Measurements from ENCODE around the gene CGB2. TPM values are rescaled to one million over a fixed set of nuclear protein-coding genes. Genes with fewer than 3 reads are reported as not detected.
"Not testable (repeated sequence)": the region's sequence is repeated elsewhere in the genome, so short reads cannot be mapped to it uniquely, and the experiment has no call there.

CGB2 gene
- total and polyA plus RNA-seq, 2 donors from 2014 or later, result not detected

DNA sequence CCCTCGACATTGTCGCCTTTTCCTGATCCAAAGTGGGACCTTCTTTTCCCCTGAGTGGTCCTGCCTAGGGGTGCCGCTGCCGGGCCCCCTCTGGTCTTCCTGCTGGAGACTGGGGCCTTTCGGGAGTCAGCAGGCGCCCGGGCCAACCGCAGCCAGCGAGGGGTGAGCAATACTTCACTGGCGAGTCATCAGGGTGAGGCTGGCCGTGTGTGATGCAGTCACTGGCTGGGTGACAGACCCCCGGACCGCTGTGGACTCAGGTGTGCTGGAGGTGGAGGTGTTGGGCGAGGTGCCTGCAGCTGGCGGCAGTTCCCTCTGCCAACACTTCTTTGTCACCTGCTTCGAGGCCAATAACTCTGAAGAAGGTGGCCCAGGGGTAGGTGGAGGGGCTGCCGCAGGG is 10.5 kb downstream of the CGB2 start:
- DNase-seq (no peak), FAIRE-seq (no peak)
- no peaks in the 10 kb centered on the region for H3K27me3 ChIP-seq (ENCODE audit: control insufficient read depth, insufficient read depth, low read length)
- H3K27ac ChIP-seq (ENCODE audit: low read depth in 2 of 2, low read length in 2 of 2), result no peak overlapping the region
- H3K9ac ChIP-seq (ENCODE audit: low read length in 3 of 3), result no peak overlapping the region
- no peak for TF ChIP-seq CTCF (IDR thresholded peaks at IDR 0.05; ENCODE audit: borderline replicate concordance, extremely low read depth, insufficient read depth)
- no peaks in the 10 kb centered on the region for H3K4me1 ChIP-seq (ENCODE audit: control insufficient read depth in 2 of 3, insufficient read depth in 2 of 3, low read depth in 1 of 3, low read length in 3 of 3)
- intact Hi-C loops (cut with DNase I), result no loop called here
- H3K9me3 ChIP-seq (ENCODE audit: control insufficient read depth in 2 of 3, insufficient read depth in 1 of 3, low read length in 3 of 3), result no peaks in the 10 kb centered on the region
- H3K36me3 ChIP-seq (ENCODE audit: control insufficient read depth in 2 of 3, insufficient read depth in 3 of 3, low read length in 3 of 3), result no peaks in the 10 kb centered on the region
- H3K4me3 ChIP-seq (ENCODE audit: low read length in 3 of 3), result no peak overlapping the region

DNA sequence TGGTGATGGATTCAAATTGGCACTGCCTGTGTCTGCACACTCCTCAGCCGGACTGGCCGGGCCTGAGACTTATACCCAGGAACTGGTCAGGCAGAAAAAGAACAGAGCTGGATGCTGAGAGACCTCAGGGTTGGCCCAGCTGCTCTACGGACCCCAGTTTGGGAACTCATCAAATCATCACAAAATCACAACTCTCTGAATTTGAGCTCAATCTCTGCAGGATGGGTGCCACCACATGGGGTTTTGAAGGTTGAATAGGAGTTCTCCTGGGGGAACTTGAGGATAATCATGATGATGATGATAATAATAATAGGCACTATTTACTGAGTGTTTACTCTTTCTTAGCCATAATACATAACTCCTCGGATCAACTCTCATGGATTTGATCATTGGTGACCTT is 11.0 kb downstream of the CGB2 start:
- H3K27me3 ChIP-seq (ENCODE audit: control insufficient read depth, insufficient read depth, low read length); H3K4me3 ChIP-seq (ENCODE audit: low read length in 3 of 3); intact Hi-C loops (cut with DNase I); DNase-seq; H3K36me3 ChIP-seq (ENCODE audit: control insufficient read depth in 2 of 3, insufficient read depth in 3 of 3, low read length in 3 of 3); H3K9me3 ChIP-seq (ENCODE audit: control insufficient read depth in 2 of 3, insufficient read depth in 1 of 3, low read length in 3 of 3); H3K27ac ChIP-seq (ENCODE audit: low read depth in 2 of 2, low read length in 2 of 2); H3K4me1 ChIP-seq (ENCODE audit: control insufficient read depth in 2 of 3, insufficient read depth in 2 of 3, low read depth in 1 of 3, low read length in 3 of 3); FAIRE-seq; H3K9ac ChIP-seq (ENCODE audit: low read length in 3 of 3): not testable (repeated sequence)

GRCh38 chr19:49043548-49043947 is 11.9 kb downstream of the CGB2 start, which contains the start of gene CGB5:
TSS of gene CGB5 (plus strand) at chr19:49043848. CDS start at chr19:49044210, 362 bp downstream.
- H3K36me3 ChIP-seq (ENCODE audit: control insufficient read depth in 2 of 3, insufficient read depth in 3 of 3, low read length in 3 of 3); H3K9me3 ChIP-seq (ENCODE audit: control insufficient read depth in 2 of 3, insufficient read depth in 1 of 3, low read length in 3 of 3); H3K4me3 ChIP-seq (ENCODE audit: low read length in 3 of 3); DNase-seq; FAIRE-seq; H3K9ac ChIP-seq (ENCODE audit: low read length in 3 of 3); H3K4me1 ChIP-seq (ENCODE audit: control insufficient read depth in 2 of 3, insufficient read depth in 2 of 3, low read depth in 1 of 3, low read length in 3 of 3); H3K27ac ChIP-seq (ENCODE audit: low read depth in 2 of 2, low read length in 2 of 2); intact Hi-C loops (cut with DNase I); H3K27me3 ChIP-seq (ENCODE audit: control insufficient read depth, insufficient read depth, low read length): not testable (repeated sequence)

GRCh38 chr19:49049011-49049410 is 17.3 kb downstream of the CGB2 start, which contains the start of gene CGB8:
TSS of gene CGB8 (minus strand) at chr19:49049111. CDS start at chr19:49048739, 372 bp downstream.
- H3K36me3 ChIP-seq (ENCODE audit: control insufficient read depth in 2 of 3, insufficient read depth in 3 of 3, low read length in 3 of 3); FAIRE-seq; H3K4me1 ChIP-seq (ENCODE audit: control insufficient read depth in 2 of 3, insufficient read depth in 2 of 3, low read depth in 1 of 3, low read length in 3 of 3); intact Hi-C loops (cut with DNase I); H3K9me3 ChIP-seq (ENCODE audit: control insufficient read depth in 2 of 3, insufficient read depth in 1 of 3, low read length in 3 of 3); H3K27ac ChIP-seq (ENCODE audit: low read depth in 2 of 2, low read length in 2 of 2); H3K4me3 ChIP-seq (ENCODE audit: low read length in 3 of 3); H3K9ac ChIP-seq (ENCODE audit: low read length in 3 of 3); H3K27me3 ChIP-seq (ENCODE audit: control insufficient read depth, insufficient read depth, low read length); DNase-seq: not testable (repeated sequence)

DNA sequence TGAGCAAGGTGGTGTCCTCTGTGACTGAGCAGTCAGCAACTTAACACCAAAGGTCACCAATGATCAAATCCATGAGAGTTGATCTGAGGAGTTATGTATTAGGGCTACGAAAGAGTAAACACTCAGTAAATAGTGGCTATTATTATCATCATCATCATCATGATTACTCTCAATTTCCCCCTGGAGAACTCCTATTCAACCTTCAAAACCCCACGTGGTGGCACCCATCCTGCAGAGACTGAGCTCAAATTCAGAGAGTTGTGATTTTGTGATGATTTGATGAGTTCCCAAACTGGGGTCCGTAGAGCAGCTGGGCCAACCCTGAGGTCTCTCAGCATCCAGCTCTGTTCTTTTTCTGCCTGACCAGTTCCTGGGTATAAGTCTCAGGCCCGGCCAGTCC is 18.1 kb downstream of the CGB2 start:
- DNase-seq; FAIRE-seq; H3K27me3 ChIP-seq (ENCODE audit: control insufficient read depth, insufficient read depth, low read length); H3K9me3 ChIP-seq (ENCODE audit: control insufficient read depth in 2 of 3, insufficient read depth in 1 of 3, low read length in 3 of 3); H3K4me1 ChIP-seq (ENCODE audit: control insufficient read depth in 2 of 3, insufficient read depth in 2 of 3, low read depth in 1 of 3, low read length in 3 of 3); H3K4me3 ChIP-seq (ENCODE audit: low read length in 3 of 3); H3K9ac ChIP-seq (ENCODE audit: low read length in 3 of 3); H3K36me3 ChIP-seq (ENCODE audit: control insufficient read depth in 2 of 3, insufficient read depth in 3 of 3, low read length in 3 of 3); intact Hi-C loops (cut with DNase I); H3K27ac ChIP-seq (ENCODE audit: low read depth in 2 of 2, low read length in 2 of 2): not testable (repeated sequence)

DNA sequence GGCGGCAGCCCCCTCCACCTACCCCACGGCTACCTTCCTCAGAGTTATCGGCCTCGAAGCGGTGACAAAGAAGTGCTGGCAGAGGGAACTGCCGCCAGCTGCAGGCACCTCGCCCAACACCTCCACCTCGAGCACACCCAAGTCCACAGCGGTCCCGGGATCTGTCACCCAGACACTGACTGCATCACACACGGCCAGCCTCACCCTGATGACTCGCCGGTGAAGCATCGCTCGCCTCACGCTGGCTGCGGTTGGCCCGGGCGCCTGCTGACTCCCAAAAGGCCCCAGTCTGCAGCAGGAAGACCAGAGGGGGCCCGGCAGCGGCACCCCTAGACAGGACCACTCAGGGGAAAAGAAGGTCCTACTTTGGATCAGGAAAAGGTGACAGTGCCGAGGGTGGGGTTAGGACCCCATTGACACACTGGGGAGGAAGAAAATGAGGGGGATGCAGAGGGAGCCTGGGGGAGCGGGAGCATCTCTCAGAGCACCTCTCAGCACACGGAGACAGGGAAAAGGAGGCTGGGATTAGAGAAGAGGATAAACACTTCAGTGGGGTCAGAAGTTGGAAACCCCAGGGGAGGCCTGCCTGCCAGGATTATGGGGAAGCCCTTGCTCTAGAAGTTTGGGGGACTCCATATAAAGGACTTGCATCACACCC is 18.8 kb downstream of the CGB2 start:
- not testable (repeated sequence) for FAIRE-seq; H3K27me3 ChIP-seq (ENCODE audit: control insufficient read depth, insufficient read depth, low read length)

More for the DNA sequence above, 18.8 kb downstream of the CGB2 start:
- H3K27ac ChIP-seq (ENCODE audit: low read depth in 2 of 2, low read length in 2 of 2); DNase-seq; H3K9ac ChIP-seq (ENCODE audit: low read length in 3 of 3); intact Hi-C loops (cut with DNase I); H3K4me3 ChIP-seq (ENCODE audit: low read length in 3 of 3); H3K36me3 ChIP-seq (ENCODE audit: control insufficient read depth in 2 of 3, insufficient read depth in 3 of 3, low read length in 3 of 3); H3K9me3 ChIP-seq (ENCODE audit: control insufficient read depth in 2 of 3, insufficient read depth in 1 of 3, low read length in 3 of 3); H3K4me1 ChIP-seq (ENCODE audit: control insufficient read depth in 2 of 3, insufficient read depth in 2 of 3, low read depth in 1 of 3, low read length in 3 of 3): not testable (repeated sequence)

All from kidney (tissue), 14 donors.